Activated T-cell treated with anti-CD3 and anti-CD28 coated beads, Interleukin-2, amount 50 U/mL, for 48 hours (primary cell): ENCODE results near the gene HSPG2.
"Not testable (repeated sequence)": the region's sequence is repeated elsewhere in the genome, so short reads cannot be mapped to it uniquely, and the experiment has no call there.

Source experiments
- DNase-seq, 2 experiments: peaks; one replicate each; pipeline ENCODE4 v3.0.0-alpha.2; 2020

Gene HSPG2

GRCh38 chr1:21911205-21912001, 25.7 kb downstream of the HSPG2 start:
- DNase-seq: no peak

- no peak for DNase-seq
Measured at GRCh38 chr1:21910558-21911204, 26.4 kb downstream of the HSPG2 start.

GRCh38 chr1:21909787-21910503, 27.2 kb downstream of the HSPG2 start:
- peak; percentile 55 to 73 for DNase-seq

- no peak for DNase-seq
Measured at GRCh38 chr1:21909286-21909759, 27.8 kb downstream of the HSPG2 start.

GRCh38 chr1:21907737-21908534, 29.2 kb downstream of the HSPG2 start:
- not testable (repeated sequence) for DNase-seq

GRCh38 chr1:21907079-21907418, 30.1 kb downstream of the HSPG2 start:
- no peak for DNase-seq

- no peak for DNase-seq
Measured at GRCh38 chr1:21906173-21907078, 30.7 kb downstream of the HSPG2 start.

- DNase-seq: peak; percentile 26 to 40
Measured at GRCh38 chr1:21904704-21905520, 32.2 kb downstream of the HSPG2 start.

GRCh38 chr1:21904454-21904703, 32.7 kb downstream of the HSPG2 start:
- no peak for DNase-seq

GRCh38 chr1:21903638-21904453, 33.3 kb downstream of the HSPG2 start:
- DNase-seq: no peak

GRCh38 chr1:21902026-21903012, 34.8 kb downstream of the HSPG2 start:
- DNase-seq: no peak

- DNase-seq: no peak
Measured at GRCh38 chr1:21901473-21901847, 35.6 kb downstream of the HSPG2 start.

- DNase-seq: no peak
Measured at GRCh38 chr1:21900766-21901472, 36.2 kb downstream of the HSPG2 start.

- DNase-seq: no peak
Measured at GRCh38 chr1:21899987-21900386, 37.1 kb downstream of the HSPG2 start.

GRCh38 chr1:21899267-21899810, 37.8 kb downstream of the HSPG2 start:
- no peak for DNase-seq

GRCh38 chr1:21898326-21899200, 38.5 kb downstream of the HSPG2 start:
- no peak for DNase-seq

- DNase-seq: no peak
Measured at GRCh38 chr1:21897844-21898243, 39.3 kb downstream of the HSPG2 start.
